Measurements from ENCODE around the gene OSCP1.

DNA sequence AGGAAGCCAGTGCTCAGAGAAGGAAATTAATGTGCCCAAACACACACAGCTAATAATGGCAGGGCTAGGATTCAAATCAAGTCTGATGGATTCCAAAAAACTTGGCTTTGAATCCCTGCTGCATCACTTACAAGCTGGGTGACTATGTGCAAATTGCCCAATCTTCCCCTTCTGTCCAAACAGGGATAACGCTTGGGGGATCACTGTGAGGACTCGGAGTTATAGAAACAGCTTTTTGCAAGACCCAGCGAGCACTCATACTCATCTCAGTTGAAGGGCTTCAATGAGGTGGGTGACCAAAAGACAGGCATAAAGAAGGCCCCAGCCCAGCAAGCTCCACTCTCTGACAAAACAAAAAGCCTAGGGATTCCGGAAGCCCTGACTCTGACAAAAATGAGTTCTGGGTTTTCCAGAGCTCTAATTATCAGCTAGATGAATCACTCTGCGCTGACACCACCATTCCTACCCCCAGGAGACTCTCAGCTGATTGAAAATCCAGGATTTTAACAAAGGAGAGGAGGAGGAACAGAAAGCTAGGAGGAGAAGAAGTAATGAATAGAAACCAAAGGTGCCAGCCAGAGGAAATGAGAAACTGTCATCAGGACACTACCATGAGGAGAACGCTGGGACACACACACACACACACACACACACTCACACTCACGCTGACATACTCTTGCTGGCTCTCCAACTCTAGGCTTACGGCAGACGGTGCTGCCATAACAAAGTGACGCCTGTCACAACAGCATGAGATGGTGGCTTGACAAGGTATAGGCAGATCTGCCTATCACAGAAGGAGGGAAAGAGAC is 62.9 kb downstream of the OSCP1 start:
- TF ChIP-seq CTCF (conservative IDR thresholded peaks at IDR 0.05 in 1 of 2, IDR thresholded peaks at IDR 0.05 in 1 of 2; ENCODE audit: low read depth in 1 of 2, low read length in 2 of 2): no peak
- TF ChIP-seq EZH2 (IDR thresholded peaks at IDR 0.05; ENCODE audit: low read length, missing control alignments): no peak

Measured in fibroblast of lung (primary cell).